Lung microvascular endothelial cell (primary cell): ENCODE measurements around the gene ANKRD33B. TPM values are rescaled to one million over a fixed set of nuclear protein-coding genes. Genes with fewer than 3 reads are reported as not detected.
"Not testable (repeated sequence)": the region's sequence is repeated elsewhere in the genome, so short reads cannot be mapped to it uniquely, and the experiment has no call there.

Experiments
- DNase-seq, 2 donors: peaks; one replicate each; pipeline versions ENCODE4 v3.0.0 to v3.0.0-alpha.2; 2010; ENCODE audit warnings: low read depth in 2 of 2
- total RNA-seq: library from RNA; depleted of rRNA; stranded (reverse); fragments of >200 nt; gene quantifications from 2 replicates; pipeline ENCODE4 v1.2.1, GENCODE V29; 2014

The ANKRD33B gene
- total RNA-seq, 1 donor from 2014 or later: 1.4 TPM

DNA sequence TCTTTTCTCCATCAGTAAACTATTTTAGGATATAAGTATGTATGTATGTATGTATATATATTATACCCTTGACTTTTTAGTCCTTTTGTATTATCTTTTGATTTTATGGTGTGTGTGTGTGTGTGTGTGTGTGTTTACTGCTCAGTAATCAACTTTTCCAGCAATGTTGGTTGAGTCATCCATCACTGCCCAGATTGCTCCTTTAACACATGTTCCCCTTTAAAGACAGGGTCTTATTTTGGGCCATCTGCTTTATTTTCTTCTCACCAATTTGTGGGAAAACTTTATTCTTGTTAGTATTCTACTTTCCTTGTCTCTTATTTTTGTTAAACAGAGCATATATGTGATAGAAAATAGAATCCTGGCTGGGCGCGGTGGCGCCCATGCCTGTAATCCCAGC lies 28.1 kb downstream of the ANKRD33B start:
- DNase-seq: peak in 1 of 2 donors; percentile 53

DNA sequence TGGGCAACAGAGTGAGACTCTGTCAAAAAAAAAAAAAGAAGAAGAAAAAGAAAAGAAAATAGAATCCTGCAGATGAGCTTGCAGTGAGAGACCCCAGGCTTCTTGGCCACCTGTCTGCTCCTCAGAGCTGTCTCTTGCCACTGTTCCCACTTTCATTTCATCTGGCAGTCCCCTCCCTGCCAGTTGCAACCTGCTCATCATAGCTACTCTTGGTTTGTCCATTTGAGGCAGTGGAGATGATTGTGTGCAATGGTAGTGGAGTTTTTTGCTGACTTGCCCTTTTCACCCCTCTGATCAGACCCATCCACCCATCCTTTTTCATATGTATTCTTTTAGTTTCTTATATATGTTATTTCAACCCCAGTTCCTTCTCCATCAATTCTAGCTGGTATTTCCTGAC lies 28.7 kb downstream of the ANKRD33B start:
- no peak for DNase-seq

DNA sequence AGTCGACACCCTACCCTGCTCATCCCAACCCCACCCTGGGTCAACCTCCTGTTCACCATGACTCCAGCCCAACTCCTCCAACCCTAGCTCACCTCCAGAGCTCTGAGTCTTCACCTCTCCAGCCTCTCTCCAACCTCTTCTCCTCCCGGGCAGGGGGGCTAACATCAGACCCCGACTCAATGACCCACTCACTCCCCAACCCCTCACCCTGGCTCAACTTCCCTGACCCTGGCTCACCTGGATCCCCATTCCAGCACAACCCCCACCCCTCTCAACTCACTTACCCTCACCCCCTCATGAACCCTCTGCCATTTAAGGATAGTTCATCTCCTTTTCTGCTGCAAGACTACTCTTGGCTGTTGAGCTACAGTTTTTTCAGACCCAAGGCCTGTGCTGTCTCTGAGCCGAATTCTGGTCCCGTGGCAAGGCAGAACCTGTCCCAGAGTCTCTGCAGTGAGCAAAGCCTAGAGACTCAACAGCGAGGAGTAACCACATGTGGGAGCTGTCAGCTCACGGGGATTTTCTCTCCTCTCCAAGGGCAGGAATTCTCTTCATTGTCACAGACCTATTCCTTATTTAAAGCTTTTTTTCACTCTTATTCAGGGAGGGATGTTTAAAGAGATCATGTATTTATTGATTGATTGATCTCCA lies 29.8 kb downstream of the ANKRD33B start:
- no peak for DNase-seq

DNA sequence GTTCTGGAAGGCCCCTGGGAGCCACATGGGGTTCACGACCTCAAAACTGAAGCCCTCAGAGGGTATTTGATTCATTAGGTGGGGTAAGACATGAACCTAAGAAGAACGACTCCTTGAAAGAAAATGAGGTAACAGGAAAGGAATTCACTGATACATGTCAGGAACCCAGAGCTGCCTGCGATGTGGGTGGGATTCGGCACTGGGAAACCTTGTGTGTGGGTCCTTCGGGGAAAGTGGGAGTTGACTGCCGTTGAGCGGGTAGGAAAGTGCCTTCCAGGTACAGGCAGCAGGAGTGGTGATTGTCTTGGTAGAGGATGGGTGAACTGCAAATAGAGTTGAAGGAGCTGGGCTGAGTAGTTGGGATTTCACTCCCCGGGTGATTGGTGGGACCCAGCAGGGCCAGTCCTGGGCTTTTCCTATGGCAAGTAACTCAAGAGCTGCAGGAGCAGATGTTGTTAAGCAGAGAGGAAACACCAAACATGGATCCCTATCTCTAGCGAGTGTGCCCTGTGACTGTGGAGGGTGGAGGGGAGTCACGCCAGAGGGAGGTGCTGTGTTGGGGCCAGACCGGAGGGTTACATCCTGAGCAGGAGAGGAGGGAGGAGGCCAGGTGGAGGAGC lies 30.8 kb downstream of the ANKRD33B start:
- no peak for DNase-seq

DNA sequence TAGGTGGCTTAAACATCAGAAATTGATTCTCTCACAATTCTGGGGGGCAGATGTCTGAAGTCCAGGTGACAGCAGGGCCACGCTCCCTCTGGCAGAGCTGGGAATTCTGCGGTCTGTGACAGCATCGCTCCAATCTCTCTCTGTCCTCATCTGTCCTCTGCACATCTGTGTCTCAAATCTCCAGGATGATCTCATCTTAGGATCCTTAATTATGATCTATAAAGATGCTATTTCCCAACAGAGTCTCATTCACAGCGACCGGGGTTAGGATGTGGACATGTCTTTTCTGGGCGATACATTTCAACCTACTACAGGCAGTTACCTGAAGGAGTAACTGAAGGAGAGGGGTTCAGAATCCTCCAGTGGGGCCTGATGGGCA lies 31.4 kb downstream of the ANKRD33B start:
- no peak for DNase-seq

DNA sequence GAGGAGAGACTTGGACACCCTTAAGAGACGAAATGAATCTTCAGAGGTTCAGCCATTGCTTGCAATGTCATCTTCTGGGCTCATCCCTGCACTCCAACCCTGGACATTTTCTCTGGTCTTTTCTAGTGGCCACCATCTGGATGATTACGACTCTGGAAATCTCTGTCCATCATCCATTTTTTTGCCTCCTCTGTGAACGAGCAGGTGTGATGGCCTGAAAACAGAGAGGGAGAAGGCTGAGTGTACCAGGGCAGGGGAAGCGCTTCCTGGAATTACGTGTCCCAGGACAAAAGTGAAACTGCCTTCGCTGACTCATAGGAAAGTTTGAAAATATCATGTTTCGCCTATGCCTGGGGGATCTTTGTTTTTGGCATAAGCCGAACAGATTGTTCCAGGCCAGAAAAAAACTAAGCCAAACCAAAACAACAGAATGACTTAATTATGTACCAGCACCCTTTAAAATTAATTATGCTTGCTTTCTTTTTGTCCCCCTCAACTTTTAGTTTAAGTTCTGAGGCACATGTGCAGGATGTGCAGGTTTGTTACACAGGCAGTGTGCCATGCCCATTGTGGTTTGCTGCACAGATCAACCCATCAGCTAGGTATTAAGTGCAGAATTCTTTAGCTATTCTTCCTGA lies 31.9 kb downstream of the ANKRD33B start:
- DNase-seq: peak; percentile 91 to 92

DNA sequence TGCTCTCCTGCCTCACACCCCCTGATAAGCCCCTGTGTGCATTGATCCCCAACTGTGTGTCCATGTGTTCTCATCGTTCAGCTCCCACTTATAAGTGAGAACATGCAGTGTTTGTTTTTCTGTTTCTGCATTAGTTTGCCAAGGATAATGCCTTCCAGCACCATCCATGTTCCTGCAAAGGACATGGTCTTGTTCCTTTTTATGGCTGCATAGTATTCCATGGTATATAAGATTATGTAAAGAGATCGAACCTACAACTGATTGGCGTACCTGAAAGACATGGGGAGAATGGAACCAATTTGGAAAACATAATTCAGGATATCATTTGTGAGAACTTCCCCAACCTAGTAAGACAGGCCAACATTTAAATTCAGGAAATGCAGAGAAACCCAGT lies 32.4 kb downstream of the ANKRD33B start:
- DNase-seq: no peak

DNA sequence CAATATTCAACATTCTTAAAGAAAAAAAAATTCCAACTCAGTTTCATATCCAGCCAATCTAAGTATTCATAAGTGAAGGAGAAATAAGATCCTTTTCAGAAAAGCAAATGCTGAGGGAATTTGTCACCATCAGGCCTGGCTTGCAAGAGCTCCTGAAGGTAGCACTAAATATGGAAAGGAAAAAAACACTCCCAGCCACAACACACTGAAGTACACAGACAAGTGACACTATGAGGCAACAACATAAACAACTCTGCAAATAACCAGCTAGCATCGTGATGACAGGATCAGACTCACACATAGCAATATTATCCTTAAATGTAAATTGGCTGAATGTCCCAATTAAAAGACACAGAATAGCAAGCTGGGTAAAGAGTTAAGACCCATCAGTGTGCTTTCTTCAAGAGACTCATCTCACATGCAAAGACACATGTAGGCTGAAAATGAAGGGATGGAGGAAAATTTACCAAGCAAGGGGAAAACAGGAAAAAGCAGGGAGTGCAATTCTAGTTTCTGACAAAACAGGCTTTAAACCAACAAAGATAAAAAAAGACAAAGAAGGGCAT lies 33.1 kb downstream of the ANKRD33B start:
- no peak for DNase-seq

DNA sequence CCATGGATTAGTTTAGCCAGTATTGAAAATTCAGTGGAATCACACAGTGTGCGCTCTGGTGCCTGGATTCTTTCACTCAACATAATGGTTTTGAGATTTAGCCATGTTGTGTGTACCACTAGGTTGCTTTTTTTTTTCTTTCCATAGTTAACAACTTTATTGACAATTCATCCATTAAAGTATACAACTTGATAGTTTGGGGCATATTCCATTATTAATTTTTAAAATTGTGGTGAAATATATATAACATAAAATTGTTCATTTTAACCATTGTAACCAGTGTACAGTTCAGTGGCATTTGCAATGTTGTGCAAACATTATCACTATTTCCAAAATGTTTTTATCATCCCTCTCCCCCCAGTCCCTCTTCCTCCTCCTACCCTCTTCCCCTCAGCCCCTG lies 35.2 kb downstream of the ANKRD33B start:
- no peak for DNase-seq

DNA sequence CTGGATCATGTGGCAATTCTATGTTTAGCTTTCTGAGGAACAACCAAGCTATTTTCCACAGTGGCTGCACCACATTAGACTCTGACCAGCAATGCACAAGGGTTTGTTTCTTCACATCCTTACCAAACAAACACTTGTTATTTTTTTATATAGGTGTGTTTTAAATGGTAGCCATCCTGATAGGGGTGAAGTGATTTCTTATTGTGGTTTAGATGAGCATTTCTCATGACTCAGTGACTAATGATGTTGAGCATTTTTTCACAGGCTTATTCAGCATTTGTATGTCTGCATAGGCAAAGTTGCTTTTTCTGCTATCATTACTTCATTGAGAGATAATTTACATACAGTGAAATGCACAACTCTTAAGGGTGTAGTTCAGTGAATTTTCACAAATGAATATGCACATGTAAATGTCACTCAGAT lies 36.0 kb downstream of the ANKRD33B start:
- peak in 1 of 2 donors; percentile 57 for DNase-seq

DNA sequence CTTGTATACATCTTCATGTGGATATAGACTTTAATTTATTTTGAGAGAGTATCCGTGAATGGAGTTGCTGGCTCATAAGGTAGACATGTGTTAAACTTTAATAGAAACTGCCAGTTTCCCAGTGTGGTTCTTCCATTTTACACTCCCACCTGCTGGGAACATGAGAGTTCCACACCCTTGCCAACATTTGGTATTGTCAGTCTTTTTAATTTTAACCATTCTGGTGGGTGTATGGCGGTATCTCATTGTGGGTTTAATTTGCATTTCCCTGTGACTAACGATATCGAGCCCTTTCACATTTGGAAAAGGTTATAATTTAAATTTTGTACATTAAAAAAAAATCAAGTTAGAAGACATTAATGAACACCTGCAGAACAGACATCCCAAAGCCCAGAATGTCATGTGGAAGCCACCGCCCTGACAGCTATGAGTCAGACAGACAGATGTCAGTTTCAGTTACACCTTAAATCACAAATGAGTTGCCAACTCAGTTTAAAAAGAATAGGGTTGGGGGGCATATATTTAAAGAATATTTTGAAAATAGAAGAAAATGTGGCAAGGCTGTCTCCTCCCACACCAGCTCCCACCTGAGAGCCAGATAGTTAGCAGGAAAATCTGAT lies 36.9 kb downstream of the ANKRD33B start:
- DNase-seq: peak in 1 of 2 donors; percentile 19

DNA sequence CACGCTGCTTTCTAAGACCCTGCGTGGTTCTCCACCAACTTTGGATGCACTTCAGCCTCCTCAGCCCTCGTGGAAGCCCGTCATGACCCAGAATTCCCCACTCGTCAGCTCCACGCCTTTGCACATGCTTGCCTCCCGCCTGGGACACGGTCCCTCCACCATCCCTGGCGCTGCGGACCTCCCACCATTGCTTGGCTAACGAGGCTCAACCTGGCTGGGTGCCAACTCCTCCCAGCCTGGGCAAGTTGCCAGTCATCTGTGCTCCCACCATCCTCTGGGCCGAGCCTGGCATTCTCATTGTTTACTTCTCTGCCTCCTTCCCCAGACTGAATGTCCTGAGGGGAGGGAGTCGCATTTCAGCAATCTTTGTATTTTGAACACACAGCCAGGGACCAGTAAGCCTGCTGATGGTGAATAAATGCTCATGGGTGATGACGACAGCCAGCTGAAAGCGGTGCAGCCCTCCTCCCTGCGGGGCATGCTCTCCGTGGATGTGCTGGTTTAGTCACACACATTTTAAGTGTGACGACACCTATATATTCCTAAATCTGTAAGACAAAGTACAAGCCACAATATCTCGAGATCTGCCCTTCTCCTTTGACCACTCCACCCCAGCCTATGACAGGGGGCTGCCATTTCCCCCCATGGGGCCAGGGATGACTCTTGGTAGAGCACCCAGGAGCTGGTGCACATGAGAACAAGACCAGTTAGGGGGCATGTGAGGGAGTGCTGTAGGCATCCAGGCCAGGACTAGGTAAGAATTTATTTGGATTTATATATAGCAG lies 37.6 kb downstream of the ANKRD33B start:
- peak; percentile 91 to 94 for DNase-seq

DNA sequence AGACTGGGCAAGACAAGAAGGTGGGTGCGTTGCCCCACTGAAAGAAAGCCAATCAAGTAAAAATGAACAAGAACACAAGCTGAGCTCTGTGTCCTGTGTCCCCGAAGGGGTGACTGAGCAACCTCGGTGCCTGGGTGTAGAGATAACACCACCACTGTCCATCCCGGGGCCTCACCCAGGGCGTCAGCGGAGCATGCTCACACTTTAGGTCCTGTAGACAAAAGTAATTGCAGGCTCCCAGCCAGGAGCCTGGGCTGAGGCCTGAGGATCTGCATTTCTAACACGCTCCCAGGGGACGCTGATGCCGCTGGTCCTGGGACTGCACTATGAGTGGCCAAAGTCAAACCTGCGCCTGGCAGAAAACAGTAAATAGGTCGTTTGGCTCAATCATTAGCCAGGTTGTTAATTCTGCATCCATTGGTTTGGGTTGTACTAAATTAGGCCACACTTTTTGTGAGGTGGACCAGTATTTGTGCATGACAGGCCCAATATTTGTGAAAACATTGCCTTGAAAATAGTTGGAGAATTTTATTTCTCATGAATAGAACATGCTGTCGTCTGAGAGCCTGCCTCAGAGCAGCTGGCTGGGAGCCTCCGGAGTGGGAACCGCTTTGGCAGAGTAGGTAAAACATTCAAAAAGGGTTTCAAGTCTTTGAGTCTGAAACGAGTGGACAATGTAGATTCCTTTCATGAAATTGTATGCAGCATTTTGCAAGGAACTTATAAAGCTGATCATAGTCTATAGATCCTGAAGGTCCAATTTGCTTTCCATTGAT lies 38.3 kb downstream of the ANKRD33B start:
- no peak for DNase-seq

DNA sequence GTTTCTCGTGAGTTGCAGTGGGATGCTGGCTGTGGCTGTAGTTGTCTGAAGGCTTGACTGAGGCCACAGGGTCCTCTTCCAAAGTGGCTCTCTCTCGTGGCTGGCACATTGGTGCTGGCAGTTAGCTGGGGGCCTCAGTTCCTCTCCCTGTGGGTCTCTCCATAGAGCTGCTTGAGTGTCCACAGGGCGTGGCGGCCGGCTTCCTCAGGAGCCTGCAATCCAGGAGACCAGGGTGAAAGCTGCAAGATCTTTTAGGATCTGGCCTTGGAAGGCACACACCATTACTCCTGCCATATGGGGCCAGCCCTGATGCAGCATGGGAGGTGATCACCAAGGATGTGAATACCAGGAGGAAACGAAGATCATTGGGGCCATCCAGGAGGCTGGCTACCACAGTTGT lies 41.1 kb downstream of the ANKRD33B start:
- no peak for DNase-seq

DNA sequence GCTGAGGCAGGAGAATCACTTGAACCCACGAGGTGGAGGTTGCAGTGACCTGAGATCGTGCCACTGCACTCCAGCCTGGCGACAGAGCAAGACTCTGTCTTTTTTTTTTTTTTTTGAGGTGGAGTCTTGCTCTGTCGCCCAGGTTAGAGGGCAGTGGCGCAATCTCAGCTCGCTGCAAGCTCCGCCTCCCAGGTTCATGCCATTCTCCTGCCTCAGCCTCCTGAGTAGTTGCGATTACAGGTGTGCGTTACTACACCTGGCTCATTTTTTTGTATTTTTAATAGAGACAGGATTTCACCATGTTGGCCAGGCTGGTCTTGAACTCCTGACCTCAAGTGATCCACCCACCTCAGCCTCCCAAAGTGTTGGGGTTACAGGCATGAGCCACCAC lies 42.8 kb downstream of the ANKRD33B start:
- not testable (repeated sequence) for DNase-seq

DNA sequence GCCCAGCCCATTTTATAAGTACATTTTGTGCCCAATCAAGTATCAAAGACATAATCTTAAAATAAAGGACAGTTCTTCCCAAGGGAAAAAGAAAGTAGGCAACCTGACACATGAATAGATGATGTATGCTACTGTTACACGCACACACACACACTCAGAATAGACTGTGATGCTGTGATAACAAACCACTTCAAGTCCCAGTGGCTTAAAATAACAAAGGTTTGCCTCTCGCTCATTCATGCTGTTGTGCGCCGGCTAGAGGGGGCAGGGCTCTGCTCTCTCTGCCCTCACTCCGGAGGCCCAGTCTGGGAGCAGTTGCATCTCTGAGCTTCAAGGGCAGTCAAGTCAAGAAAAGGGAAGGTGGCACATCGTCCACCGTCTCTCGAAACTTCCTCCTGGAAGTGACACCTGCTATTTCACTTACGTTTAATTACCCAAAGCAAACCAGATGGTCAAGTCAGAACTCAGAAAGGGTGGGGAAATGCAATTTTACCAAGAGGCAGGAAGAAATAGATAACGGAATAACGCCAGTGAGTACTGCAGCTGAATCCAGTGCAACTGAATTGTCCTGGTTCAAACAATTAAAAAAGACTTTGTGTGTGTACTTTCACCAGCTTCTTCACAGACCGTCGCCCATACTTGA lies 43.3 kb downstream of the ANKRD33B start:
- DNase-seq: peak; percentile 30 to 93

DNA sequence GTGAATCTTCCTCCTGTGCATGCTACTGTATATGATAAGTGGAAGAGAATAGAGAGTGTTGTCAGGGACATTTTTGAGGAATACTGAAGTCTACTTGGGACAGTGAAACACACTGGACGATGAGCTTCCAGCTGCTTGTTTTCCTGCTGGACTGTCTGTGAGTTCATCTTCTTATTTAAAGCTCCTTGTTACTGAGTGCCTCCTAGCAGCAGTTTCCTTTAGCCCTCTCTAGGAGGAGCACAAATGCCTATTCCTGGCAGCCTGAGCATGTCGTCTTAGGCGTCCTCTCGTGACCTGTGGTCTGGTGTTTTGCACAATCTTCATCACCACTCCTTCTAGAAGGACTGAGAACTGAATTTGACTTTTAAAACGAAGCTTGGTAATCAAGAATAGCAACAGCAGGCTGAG lies 43.8 kb downstream of the ANKRD33B start:
- DNase-seq: peak in 1 of 2 donors; percentile 82

DNA sequence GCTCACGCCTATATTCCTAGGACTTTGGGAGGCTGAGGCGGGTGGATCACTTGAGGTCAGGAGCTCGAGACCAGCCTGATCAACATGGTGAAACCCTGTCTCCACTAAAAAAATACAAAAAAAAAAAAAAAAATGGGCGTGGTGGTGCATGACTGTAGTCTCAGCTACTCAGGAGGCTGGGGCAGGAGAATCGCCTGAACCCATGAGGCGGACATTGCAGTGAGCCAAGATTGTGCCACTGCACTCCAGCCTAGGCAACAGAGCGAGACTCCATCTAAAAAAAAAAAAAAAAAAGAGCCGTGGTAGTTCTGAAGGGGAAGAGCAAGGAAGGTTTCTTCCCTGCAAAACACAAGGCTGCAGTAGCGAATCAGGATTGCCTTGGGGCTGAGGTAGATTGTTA lies 44.2 kb downstream of the ANKRD33B start:
- not testable (repeated sequence) for DNase-seq

DNA sequence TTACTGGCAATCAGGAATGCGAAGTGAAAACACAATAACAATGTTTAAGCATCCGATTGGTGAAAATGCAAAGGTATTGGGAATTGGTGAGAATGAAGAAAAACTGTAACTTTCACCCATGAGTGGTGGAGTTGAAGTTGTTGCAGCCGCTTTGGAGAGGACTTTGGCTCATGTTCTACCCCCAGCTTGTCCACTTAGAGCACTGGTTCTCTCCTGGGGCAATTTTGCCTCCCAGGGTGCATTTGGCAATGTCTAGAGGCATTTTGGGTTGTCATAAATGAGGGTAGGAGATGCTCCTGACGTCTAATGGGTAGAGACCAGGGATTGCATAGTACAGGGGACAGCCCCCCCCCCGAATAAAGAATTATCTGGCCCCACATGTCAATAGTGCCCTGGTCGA lies 46.2 kb downstream of the ANKRD33B start:
- DNase-seq: no peak

DNA sequence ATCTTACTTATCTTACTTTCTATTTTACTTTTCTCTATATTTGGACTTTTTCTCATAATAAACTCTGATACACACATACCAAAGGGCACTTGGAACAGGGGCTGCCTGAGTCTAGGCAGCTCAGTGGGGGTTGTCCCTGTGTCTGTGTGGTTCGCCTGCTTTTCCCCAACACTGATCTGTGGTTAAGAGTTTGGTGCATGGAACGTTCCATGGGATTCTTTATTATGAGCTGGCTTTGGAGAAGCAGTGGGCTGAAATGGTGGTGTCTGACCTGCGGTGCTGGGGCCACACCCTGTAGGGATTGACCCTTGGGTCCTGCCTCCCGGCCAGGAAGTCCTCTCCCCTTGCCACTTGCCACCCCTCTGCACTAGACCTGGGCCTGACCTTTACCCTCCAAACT lies 47.4 kb downstream of the ANKRD33B start:
- DNase-seq: no peak
